HG02973 (cell line): ENCODE data around the gene SUGCT.
"Not testable (repeated sequence)": the region's sequence is repeated elsewhere in the genome, so short reads cannot be mapped to it uniquely, and the experiment has no call there.

Source experiments
- ATAC-seq: cut with Tn5 transposase; IDR thresholded peaks from one replicate; pipeline ENCODE4 v1.9.1; 2021; ENCODE audit warnings: moderate library complexity; ENCODE audit not compliant: unreplicated experiment

Gene SUGCT

DNA sequence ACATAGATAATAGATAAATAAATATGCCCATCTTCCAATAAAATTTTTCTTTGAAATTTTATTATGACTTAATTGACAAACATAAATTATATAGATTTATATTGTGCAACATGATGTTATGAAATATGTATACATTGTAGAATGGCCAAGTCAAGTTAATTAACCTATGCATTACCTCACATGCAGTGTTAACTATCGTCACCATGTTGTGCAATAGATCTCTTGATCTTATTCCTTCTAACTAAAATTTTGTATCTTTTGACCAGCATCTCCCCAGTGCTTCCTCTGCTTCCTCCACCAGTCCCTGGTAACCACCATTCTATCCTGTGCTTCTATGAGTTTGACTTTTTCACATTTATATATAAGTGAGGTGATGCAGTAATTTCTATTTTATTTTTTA lies 259.6 kb downstream of the SUGCT start:
- ATAC-seq: no peak

DNA sequence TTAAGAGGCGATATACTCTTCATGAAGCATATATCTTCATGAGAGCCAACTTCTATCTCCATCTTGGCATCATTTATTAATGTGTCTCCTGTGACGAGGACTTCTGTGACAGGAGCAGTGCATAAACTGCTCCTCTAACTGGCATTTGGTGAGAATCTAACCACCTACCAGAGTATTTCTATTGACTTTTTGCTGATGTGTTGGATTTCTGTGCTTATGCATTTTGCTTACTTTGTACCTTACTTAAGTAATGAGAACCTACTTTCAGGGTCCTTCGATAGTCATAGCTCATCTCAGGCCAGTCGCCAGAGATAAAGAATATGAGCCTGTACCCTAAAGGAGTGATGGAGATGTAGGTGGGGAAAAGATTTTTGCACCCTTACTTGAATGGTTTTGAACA lies 265.7 kb downstream of the SUGCT start:
- no peak for ATAC-seq

DNA sequence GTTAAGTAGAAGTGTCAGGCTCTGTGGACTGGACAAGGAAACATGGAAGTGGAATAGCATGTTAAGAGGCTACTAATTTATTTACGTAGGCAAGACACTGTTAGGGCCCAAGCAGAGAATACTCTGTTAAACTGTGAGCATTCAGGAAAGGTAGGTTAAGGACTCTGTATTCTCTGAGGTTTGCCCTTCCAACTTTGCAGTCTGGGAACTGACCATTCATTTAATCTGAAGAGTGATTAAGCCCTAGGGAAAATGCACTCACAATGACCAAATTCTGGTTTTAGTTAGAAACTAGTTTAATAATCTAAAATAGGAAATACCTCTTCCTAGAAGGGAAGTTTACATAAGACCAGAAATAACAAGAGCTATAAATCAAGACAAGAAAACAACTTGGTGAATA lies 266.6 kb downstream of the SUGCT start:
- ATAC-seq: no peak

DNA sequence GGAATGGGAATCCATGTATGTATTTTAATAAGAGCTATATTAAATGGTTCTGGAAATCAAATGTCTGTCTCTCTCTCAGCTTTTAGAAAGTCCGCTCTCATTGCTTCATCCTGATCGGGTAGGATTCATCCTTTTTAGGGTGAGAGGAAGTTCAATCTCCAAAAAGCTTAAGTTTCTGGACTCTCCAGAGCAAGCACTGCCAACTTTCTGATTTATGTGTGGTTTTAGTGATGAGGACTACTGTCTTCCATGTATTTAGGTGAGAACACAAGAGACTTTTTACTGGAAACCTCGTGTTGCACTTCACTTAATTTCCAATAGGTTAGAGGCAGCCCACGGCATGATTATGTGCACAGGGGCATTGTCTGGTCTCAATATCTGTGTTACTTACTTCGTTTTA lies 267.9 kb downstream of the SUGCT start:
- ATAC-seq: no peak

DNA sequence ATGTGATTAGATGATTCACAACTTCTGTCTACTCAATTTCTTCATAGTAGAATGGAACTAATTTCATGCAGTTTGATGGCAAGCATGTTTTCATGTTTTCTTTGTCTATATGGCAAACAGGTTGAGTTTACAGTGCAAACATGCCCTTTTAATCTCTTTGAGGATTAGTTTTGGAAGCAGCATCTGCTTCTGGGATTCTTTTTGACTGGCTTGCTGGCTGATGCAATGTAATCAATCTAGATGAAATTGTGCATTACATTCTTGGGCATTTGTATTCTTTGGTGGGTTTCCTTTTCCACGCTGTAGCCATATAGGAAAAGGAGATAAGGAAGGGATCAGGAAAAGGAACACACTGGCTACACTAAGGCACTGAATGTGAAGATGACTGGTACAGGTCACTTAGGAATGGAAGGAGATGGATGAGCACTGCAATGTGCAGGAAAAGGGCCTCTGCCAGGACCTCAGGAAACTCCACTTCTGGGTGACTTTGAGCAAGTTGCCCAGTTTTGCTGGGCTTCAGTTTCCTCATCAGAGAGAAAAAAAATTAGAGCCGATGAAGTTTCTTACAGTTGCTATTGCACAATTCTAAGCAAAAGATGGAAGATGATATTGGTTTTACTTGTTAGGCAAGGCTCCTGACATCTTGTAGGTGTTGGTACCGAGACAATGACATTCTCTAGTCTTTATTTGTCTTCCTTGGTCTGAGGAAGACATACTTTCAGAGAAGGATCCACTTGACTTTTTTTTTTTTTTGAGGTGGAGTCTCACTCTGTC lies 269.1 kb downstream of the SUGCT start:
- ATAC-seq: no peak

DNA sequence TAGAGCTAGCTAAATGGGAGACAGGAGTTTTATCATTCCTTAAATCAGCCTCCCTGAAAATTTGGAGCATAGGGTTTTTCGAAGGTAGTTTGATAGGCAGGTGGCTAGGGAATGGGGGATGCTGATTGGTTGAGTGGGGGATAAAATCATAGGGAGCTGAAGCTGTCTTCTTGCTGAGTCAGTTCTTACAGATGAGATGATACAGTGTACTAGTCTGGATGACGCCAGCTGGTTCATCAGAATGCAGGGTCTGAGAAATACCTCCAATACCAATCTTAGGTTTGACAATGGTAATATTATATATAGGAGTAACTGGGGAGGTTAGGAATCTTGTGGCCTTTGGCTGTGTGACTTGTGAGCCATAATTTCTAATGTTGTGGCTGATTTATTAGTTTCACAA lies 271.2 kb downstream of the SUGCT start:
- no peak for ATAC-seq

DNA sequence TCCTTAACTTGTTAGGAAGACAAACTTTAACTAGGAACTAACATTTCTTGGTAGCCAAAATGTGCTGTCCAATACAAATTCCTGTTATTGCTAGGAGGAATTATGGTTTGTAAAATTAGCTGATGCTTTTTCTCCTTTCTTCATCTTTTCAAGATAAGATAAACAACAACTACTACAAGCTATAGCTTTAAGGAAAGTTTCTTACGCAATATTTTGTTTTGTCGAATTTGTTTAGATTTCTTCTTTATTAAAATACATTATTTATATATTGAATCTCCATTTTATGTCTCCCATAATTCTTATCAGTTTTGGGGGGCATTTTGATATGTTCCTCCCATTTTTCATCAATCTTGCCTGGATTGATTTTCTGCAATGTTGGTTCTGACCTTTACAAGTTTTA lies 277.5 kb downstream of the SUGCT start:
- no peak for ATAC-seq

DNA sequence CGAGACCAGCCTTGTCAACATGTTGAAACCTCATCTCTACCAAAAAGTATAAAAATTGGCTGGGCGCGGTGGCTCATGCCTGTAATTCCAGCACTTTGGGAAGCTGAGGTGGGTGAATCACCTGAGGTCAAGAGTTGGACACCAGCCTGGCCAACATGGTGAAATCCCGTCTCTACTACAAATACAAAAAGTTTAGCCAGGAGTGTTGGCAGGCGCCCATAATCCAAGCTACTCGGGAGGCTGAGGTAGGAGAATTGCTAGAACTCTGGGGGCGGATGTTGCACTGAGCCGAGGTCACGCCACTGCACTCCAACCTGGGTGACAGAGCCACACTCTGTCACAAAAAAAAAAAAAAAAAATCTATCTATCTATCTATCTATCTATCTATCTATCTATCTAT lies 279.9 kb downstream of the SUGCT start:
- ATAC-seq: not testable (repeated sequence)

DNA sequence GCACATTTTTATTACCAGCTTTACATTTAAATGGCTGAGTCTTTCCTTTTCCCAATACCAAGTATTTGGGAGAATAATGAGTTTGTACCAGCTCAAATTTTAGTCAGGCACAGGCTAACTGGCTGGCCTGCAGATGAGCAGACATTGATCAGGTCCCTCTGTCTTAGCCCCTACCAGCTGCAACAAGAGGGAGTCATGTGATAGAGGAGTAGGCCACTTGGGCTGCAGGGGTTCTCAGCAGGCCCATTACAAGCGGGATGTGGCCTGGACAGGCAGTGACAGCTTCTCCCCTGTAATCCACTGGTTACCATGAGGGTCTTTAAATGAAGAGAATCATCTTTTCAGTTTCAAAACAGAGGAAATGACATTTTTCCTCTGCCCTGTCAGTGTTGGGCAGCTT lies 283.6 kb downstream of the SUGCT start:
- no peak for ATAC-seq

DNA sequence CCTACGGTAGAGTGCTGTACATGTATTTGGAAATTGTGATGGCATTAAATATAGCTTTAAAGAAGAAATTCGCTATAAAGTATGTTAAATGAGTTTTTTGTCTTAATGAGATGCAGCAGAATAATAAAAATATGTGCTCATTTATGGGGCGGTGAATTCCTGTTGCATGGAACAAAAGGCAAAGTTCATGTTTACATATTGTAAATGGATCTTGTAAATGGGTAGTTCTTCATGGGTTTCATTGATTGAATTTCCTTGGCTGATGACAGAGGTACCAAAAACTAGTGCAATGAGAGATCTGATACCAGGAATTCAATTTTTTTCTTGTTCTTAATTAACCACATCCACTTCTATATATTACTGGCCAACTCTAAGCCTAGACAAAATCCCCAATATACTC lies 284.2 kb downstream of the SUGCT start:
- no peak for ATAC-seq

DNA sequence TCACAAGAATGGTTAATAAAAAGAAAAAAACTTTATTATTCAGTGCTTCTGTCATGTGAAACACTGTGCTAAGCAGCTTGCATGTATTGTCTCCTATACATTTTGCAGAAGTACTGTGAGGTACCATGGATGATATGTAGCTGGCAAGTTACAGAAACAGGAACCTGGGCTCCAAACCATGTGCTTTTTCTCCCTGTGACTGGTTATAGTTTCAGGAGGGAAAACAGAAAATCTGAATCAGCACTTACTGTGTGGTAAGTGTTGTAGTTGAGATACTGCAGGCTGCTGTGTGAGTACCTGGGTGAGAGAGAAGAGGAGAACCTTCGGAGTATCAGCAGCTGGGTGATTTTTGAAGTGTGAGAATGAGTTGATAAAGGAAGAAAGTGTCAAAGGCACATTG lies 285.0 kb downstream of the SUGCT start:
- ATAC-seq: no peak

DNA sequence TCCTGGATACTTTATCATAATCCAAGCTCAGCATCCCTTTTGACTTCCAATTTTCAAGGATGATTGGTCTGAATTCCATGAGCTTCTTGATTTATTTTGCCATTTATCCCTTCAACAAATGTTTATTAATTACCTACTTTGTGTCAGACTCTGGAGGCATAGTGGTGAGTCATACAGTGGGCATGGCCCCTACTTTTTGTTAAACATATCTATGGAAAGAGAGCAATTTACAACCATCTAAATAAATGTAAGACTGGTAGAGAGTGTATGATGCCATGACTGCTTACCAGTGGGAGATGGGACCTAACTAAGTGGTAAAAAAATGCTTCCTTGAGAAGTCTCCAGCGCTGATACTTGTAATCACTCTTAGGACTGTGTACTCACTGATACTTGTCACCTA lies 286.6 kb downstream of the SUGCT start:
- no peak for ATAC-seq

DNA sequence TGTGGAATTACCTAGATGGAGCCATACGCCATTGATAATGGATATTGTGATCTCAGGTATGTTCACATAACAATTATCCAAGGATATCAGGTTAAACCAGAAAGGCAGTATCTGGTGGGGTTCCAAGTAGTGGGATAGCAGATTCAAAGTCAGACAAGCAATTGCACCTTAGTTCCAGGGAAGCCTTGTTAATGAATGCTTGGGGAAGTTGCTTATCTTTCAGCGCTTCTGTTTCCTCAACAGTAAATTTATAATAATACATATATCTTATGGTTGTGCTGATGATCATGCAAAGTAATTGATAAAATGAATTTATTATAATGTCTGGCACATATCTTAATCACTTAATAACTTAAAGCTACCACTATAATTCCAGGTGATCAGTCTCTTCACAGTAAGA lies 290.9 kb downstream of the SUGCT start:
- ATAC-seq: no peak

DNA sequence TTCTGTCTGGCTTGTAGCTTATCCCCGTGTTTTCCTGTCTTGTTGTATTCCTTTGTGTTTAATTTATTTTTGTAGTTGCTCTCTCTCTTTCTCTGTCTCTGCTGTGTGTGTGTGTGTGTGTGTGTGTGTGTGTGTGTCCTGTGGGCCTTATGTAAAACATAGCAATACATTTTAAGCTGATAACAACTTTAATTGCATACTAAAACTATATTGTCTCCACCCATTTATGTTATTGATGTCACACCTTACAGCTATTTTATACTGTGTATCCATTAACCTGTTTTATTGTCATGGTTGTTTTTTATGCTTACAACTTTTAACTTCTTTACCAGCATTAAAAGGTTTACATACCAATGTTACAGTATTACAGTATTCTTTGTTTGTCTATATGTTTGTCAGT lies 293.6 kb downstream of the SUGCT start:
- no peak for ATAC-seq

DNA sequence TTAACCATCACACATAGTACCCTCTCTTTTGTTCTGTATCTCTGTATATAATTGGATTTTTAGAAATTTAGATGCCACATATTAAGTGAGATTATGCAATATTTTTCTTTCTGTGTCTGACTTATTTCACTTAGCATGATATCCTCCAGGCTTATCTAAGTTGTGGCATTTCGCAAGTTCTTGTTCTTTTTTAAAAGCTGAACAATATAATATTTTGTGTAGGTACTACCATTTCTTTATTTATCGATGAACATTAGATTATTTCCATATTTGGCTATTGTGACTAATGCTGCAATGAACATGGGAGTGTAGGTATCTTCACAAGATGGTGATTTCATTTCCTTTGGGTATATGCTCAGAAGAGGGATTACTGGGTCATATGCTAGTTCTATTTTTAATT lies 295.0 kb downstream of the SUGCT start:
- ATAC-seq: no peak

DNA sequence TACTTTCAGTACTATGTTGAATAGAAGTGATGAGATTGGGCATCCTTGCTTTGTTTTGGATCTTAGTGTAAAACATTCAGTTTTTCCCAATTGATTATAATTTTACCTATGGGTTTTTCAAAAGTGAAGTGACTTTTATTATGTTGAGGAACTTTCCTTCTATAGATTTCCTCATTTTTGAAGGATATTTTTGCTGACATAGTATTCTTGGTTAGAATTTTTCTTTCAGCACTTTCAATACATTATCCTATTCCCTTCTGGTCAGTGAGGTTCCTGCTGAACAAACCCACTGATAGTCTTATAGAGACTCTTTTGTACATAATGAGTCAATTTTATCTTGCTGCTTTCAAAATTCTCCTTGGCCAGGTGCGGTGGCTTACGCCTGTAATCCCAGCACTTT lies 297.2 kb downstream of the SUGCT start:
- no peak for ATAC-seq

DNA sequence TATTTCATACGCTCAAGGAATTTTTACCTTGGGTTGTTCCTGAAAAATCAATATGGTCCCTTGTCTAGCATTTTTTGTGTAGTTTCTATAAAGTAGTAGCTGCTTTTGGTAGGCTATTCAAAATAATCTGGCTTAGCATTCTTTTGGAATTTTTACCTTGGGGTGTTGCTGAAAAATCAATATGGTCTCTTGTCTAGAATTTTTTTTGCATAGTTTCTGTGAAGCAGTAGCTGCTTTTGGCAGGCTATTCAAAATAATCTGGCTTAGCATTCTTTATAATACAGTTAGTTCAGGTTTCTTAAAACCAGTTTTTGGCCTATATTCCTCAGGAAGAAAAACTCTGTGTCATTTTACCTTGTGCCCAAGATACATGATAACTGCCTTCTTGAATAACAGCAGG lies 301.9 kb downstream of the SUGCT start:
- no peak for ATAC-seq

DNA sequence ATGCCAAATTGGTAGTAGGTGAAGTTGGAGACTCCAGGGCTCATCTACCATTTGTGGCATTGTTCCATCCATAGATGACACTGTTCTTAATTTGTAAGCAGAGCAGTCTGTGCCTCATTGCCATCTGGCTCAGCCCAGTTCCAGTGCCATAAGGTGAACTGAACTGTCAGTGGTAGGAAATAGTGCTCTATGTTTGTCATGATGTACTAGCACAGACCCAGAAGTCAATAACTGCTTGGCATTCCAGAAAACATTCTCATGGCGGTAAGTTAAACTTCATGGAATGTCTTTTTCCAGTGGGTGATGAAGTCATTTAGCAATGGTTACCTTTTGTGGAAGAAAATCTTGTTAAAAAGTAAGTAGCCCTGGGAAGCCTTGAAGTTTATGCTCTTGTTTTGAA lies 302.7 kb downstream of the SUGCT start:
- ATAC-seq: no peak

DNA sequence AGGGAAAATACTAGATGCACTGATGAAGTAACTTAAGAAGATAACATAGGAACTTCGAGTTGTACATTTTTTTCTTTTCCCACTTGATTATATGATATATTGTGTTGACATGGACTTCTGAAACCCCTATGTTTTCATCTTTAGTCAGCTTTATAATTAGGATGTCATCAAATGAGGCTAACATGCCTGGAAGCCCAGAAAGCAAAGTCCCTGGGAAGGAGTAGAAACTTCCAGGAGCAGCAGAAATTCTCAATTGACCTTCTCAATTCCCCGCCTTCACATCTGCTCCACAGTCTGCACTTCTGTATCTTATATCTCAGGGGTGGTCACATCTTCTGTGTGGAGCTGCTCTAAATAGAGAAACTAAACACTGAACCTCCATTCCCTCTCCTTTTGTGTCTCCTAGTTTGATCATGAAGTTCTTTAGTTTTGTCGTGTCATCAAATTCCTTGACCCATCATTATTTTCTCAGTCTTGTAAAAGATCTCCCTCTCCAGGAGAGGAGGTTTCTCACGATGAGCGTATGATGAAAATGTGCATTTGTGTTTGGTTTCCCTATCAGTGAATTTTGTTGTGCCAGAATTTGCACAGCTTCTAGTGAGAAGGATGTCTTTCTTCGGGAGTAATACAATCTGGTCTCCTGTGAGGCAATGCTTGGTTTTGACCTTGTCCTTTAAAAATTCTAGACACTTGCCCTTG lies 303.3 kb downstream of the SUGCT start:
- ATAC-seq: no peak

DNA sequence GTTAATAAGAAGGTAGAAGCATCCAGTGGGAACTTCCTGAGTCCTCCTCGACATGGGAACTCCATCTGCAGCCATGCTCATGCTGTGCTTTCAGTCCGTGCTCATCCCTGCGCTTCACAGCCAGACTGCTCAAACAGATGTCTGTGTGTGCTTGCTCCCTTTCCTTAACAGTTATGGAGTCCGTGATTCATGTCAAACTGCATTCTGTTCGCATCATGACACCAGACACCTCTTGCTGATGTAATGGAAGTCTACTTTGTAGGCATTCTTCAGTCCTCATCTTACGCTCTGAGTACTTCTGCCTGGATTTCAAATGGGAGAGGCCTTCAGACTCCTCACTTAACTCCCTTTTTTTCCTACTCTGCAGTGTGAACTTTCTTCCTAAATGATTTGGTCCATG lies 304.9 kb downstream of the SUGCT start:
- no peak for ATAC-seq

DNA sequence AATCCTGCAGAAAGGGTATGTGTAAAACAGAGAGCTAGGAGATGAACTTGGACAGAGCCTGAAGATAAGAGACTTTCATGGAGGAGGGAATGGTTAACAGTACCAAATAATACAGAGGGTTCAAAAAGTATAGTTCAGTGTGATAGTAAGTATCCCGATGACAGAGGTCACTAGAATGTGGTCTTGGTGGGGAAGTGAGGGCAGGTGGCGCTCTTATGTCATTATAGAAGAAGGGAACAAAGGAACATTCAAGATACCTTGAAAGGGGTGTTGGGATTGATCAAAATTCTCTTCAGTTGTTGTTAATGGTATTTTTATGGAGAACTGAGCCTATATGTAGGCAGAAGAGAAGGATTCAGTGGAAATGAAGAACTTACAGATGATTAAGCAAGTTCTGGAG lies 312.5 kb downstream of the SUGCT start:
- ATAC-seq: no peak

DNA sequence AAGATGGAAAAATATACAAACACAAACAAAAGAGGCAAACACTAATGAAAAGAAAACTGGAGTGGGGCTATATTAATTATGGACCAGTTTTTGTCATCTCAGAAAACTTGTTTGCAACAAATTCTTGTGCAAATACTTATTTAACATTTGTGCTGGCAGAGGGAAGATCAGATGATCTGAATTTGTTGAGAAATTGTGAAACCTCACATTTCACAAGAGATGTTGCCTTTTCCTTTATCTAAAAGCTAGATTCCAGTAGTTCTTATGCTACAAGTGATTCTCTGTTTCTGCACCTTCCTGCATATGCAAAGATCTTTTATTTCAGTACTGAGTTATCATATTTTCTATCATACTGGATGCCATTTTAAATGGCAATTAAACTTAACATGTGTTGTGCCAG lies 320.7 kb downstream of the SUGCT start:
- no peak for ATAC-seq
